Activated gamma-delta T cell (primary cell): ENCODE data around the gene MTCH1.
"Not testable (repeated sequence)": the region's sequence is repeated elsewhere in the genome, so short reads cannot be mapped to it uniquely, and the experiment has no call there.

Experiments
- DNase-seq: peaks from one replicate; lab custom pipeline; 2025; lab: John Stamatoyannopoulos, UW

The MTCH1 gene

DNA sequence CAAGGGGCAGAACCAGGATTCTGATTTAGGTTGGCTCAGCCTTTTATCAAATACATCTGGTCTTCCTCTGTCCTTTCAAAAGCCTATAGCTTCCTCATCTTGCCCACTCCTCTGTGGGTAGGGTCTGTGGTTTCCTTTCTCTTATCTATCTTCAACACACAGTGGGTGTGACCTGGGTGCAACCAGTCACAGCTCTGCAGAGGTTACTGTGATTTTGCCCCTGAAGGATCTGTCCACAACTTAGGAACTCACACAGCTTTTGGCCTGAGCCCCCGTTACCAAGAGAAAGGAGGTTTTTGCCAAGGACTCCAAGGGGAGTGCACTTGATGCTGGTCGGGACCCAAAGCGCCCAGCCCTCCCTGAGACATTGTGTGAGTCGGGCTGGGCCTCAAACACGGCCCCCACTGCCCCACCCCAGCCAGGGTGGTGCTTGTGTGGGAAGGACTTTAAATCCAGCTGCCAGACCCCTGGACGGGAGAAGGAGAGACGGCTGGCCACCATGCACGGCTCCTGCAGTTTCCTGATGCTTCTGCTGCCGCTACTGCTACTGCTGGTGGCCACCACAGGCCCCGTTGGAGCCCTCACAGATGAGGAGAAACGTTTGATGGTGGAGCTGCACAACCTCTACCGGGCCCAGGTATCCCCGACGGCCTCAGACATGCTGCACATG, 31.6 kb downstream of the MTCH1 start, which contains the start of gene PI16:
TSS of gene PI16 (plus strand) at position 477 of the 670 bp plus-strand sequence. CDS start at position 500, 23 bp downstream.
- DNase-seq = no peak

DNA sequence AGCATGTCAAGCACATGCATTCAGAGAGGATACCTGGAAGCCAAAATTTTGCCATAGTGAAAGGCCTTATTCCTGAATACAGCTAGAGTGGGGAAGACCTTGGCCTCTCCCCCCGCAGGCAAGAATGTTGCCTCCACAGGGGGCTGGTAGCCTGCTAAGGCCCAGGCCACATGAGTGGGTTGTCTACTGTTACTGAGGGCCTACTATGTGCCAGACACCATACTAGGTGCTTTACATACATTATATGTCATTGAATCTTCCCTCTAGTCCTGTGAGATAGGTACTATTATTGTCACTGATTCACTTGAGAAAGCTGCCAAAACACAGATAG, 32.1 kb downstream of the MTCH1 start:
- no peak for DNase-seq

- no peak for DNase-seq
Measured at GRCh38 chr6:36949636-36950035, 36.4 kb downstream of the MTCH1 start.

- not testable (repeated sequence) for DNase-seq
Measured at GRCh38 chr6:36949076-36949475, 36.9 kb downstream of the MTCH1 start.

GRCh38 chr6:36947570-36948351, 38.2 kb downstream of the MTCH1 start:
- DNase-seq = no peak

DNA sequence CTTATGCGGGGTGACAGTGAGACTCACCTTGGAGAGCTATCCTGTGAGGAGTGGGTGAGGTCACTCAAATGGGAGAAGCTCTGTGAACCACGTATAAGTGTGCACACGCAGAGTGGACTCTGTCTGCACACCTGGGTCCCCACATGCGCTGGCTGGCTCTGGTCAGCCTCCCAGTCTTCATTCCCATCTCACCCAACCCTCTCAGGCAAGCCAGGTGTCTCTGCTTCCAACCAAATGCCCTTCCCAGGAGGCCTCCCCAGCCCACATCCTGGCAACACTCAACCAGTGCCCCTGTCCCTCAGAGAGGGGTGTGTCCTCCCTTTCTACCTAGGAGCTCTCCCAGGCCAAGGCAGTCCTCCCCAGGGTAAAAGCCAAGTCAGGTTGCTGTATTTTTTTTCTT, 39.5 kb downstream of the MTCH1 start:
- DNase-seq = no peak

- no peak for DNase-seq
Measured at GRCh38 chr6:36945301-36945700, 40.7 kb downstream of the MTCH1 start.

DNA sequence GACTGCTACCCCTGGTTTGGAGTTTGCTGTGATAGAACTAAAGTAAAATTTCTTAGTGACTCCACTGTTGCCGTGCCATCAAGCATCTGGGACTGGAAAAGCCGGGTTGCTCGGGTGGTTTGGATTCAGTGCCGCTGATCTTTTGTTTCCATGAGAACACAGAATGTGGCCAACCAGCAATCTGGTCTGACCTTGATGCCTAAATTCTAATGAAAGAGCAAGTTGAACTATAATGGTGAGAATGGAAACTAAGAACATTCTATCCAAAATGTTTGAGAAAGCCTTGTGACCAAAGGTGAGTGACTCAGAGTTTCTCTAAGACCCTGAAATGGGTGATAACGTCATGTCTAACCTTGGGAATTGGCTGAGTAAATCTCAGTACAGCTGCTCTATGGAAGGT, 41.3 kb downstream of the MTCH1 start:
- DNase-seq = no peak

- not testable (repeated sequence) for DNase-seq
Measured at GRCh38 chr6:36942329-36942728, 43.7 kb downstream of the MTCH1 start.

DNA sequence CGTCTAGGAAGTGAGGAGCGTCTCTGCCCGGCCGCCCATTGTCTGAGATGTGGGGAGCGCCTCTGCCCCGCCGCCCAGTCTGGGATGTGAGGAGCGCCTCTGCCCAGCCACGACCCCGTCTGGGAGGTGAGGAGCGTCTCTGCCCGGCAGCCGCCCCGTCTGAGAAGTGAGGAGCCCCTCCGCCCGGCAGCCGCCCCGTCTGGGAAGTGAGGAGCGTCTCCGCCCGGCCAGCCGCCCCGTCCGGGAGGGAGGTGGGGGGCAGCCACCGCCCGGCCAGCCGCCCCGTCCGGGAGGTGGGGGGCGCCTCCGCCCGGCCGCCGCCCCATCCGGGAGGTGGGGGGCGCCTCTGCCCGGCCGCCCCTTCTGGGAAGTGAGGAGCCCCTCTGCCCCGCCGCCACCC, 44.4 kb downstream of the MTCH1 start:
- not testable (repeated sequence) for DNase-seq

DNA sequence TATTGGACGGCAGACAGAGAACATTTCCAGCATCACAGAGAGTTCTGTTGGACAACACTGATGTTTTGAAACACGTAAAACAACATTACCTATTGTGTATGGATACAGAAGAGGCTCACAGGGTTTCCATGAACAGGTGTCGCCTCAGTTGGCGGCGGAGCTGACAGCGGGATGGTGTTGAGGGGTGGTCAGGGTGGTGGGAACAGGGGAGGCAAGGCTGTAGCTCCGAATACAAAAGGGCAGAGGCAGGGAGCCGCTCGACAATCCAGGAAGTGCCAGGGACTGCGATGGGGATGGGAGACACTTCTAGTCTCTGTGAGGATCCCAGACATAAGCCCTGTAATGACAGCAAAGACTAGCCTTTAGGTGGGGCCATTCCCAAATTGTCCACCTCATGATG, 46.0 kb downstream of the MTCH1 start:
- no peak for DNase-seq

- not testable (repeated sequence) for DNase-seq
Measured at GRCh38 chr6:36939005-36939404, 47.0 kb downstream of the MTCH1 start.

DNA sequence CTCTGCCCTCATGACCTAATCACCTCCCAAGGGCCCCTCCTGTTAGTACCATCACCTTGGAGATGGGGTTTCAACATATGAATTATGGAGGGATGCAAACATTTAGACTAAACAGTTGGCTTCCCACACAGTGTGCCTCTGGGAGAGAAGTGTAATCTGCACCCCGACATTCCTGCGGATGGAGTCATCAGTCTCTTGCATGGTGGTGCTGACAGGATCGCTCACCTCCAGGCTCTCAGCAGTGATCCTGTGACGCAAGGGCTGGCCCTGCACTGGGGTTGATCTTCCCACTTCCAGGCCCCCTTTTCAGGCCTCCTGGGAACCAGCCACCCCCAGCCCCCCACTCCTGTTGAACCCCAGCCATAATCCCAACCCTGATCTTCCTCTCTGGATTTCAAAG, 47.5 kb downstream of the MTCH1 start:
- DNase-seq = no peak

GRCh38 chr6:36937896-36938295, 48.1 kb downstream of the MTCH1 start:
- no peak for DNase-seq

GRCh38 chr6:36936824-36937223, 49.2 kb downstream of the MTCH1 start:
- no peak for DNase-seq

- no peak for DNase-seq
Measured at GRCh38 chr6:36934901-36935300, 51.1 kb downstream of the MTCH1 start.

DNA sequence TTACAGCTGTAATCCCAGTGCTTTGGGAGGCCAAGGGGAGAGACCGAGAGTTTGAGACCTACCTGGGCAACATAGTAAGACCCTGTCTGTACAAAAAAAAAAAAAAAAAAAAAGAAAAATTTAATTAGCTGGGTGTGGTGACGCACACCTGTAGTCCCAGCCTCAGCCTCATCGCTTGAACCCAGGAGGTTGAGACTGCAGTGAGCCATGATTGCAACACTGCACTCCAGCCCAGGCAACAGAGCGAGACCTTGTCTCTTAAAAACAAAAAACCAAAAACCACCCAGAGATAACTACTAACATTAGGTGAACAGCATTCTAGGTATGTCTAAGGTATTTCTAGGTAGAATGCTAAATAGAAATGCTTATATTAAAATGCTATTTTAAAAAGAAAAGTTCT, 52.5 kb downstream of the MTCH1 start:
- no peak for DNase-seq

DNA sequence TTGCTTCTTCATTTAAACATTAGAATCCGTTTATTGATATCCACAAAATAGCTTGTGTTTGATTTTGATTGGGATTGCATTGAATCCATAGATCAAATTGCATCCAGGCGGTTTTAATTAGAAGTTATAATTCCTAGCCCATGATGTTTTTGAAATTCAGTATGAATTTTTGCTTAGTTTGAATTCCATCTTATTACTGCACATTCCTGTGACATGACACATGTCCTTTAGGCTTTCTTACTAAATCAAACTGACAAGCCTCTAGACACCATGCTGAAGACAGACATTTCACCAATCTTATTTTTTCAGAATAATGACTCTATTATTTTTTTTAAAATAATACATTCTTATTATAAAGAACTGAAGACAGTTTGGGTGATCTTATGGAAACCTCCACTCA, 52.9 kb downstream of the MTCH1 start:
- no peak for DNase-seq

- no peak for DNase-seq
Measured at GRCh38 chr6:36930483-36930882, 55.5 kb downstream of the MTCH1 start.

GRCh38 chr6:36929607-36930006, 56.4 kb downstream of the MTCH1 start:
- no peak for DNase-seq

DNA sequence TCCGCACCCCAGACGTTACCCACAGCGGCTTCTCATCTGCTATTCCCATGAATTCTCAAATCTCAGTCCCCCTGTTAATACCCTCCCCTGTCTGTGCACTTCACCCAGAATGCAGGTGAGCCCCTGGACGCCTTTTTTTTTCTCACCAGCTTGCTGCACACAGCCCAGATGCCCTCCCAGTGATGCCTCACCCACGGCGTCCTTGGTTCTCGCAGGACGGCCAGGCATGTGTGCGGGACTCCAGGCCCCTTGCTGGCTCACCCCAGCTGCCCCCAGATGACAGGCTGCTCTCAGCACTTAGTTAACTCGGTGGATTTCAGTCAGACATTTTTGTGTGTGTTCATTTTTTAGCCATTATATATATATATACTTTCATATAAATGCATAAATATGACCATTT, 56.8 kb downstream of the MTCH1 start:
- no peak for DNase-seq

DNA sequence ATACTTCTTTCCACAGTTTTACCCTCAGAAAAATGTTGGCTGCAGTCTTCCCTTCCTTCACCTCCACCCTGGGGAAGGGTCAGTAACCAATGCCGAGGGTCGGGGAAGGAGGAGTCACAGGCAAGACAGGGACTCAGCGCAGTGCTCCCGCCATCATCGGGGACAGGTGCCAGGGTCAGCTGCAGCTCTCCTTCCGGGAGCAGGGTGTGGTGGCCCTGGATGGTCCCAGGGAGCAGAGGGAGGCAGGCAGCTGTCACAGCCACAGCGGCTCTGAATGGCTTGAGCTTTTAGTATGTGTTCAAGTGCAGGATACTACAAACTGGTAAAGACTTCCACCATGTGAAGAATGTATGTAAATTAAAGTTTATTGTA, 57.5 kb downstream of the MTCH1 start:
- no peak for DNase-seq

DNA sequence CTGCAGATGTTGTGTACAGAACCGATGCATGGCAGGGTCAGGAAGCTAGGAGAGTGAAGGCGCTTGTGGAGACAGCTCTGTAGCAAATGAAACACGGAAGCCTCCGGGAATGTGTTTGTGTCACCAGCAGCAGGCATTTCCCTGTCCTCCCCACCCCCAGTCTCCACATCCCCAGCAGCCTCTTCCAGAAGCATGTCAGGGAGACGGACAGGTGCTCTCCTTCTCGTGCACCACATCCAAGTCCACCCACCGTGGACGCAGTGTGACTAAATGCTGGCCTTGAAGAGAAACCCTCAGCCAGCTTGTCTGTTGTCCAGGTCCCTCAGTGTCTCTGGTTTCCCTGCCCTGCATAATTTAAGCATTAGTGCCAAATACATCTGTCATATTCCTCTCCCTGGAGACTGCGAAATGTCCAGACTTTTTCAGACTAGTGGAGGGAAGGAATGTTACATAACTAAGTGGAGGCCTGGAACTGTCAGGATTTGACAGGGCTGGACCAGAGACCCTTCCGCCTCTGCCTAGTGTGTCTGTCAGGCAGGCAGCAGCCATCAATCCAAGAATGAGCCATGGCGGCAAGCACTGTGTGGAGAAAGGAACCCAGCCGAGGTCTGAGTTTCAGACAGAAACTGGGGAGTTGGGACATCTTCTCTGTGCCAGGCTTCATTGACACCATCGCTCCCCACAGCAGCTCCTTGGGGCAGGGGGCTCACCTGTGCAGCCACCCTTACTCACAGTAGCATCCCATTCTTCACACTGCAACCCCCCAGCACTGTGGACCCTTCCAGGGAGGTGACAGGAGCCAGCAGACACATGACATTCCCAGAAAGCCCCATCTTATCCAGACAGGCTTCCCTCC, 58.1 kb downstream of the MTCH1 start:
- no peak for DNase-seq
